Measurements from ENCODE around the gene ANKFY1.
"Not testable (repeated sequence)": the region's sequence is repeated elsewhere in the genome, so short reads cannot be mapped to it uniquely, and the experiment has no call there.

ANKFY1 gene

GRCh38 chr17:4159761-4160160, 104.0 kb downstream of the ANKFY1 start:
- DNase-seq (ENCODE audit: low read depth in 2 of 2, low spot score in 1 of 2), result no peak

GRCh38 chr17:4157618-4158333, 106.0 kb downstream of the ANKFY1 start:
- DNase-seq (ENCODE audit: low read depth in 2 of 2, low spot score in 1 of 2), result no peak

- DNase-seq (ENCODE audit: low read depth in 2 of 2, low spot score in 1 of 2), result no peak
Observed at GRCh38 chr17:4156750-4157381, 106.9 kb downstream of the ANKFY1 start.

GRCh38 chr17:4155980-4156620, 107.7 kb downstream of the ANKFY1 start:
- DNase-seq (ENCODE audit: low read depth in 2 of 2, low spot score in 1 of 2), result no peak

GRCh38 chr17:4154201-4154600, 109.6 kb downstream of the ANKFY1 start:
- DNase-seq (ENCODE audit: low read depth in 2 of 2, low spot score in 1 of 2), result no peak

GRCh38 chr17:4152471-4152870, 111.3 kb downstream of the ANKFY1 start:
- no peak for DNase-seq (ENCODE audit: low read depth in 2 of 2, low spot score in 1 of 2)

GRCh38 chr17:4150096-4150495, 113.7 kb downstream of the ANKFY1 start:
- DNase-seq (ENCODE audit: low read depth in 2 of 2, low spot score in 1 of 2), result no peak

- DNase-seq (ENCODE audit: low read depth in 2 of 2, low spot score in 1 of 2), result no peak
Observed at GRCh38 chr17:4148611-4149308, 115.0 kb downstream of the ANKFY1 start.

- DNase-seq (ENCODE audit: low read depth in 2 of 2, low spot score in 1 of 2), result no peak
Observed at GRCh38 chr17:4147751-4148310, 115.9 kb downstream of the ANKFY1 start.

GRCh38 chr17:4146641-4147040, 117.1 kb downstream of the ANKFY1 start:
- no peak for DNase-seq (ENCODE audit: low read depth in 2 of 2, low spot score in 1 of 2)

- DNase-seq (ENCODE audit: low read depth in 2 of 2, low spot score in 1 of 2), result no peak
Observed at GRCh38 chr17:4144422-4144747, 119.4 kb downstream of the ANKFY1 start.

- peak; percentile 72 to 86 for DNase-seq (ENCODE audit: low read depth in 2 of 2, low spot score in 1 of 2)
Observed at GRCh38 chr17:4143563-4144421, 120.0 kb downstream of the ANKFY1 start.

GRCh38 chr17:4142107-4142900, 121.5 kb downstream of the ANKFY1 start:
- peak in 1 of 2 donors; percentile 5 for DNase-seq (ENCODE audit: low read depth in 2 of 2, low spot score in 1 of 2)

- no peak for DNase-seq (ENCODE audit: low read depth in 2 of 2, low spot score in 1 of 2)
Observed at GRCh38 chr17:4140125-4140524, 123.7 kb downstream of the ANKFY1 start.

- not testable (repeated sequence) for DNase-seq (ENCODE audit: low read depth in 2 of 2, low spot score in 1 of 2)
Observed at GRCh38 chr17:4138906-4139526, 124.8 kb downstream of the ANKFY1 start.

- DNase-seq (ENCODE audit: low read depth in 2 of 2, low spot score in 1 of 2), result no peak
Observed at GRCh38 chr17:4136373-4136772, 127.4 kb downstream of the ANKFY1 start.

GRCh38 chr17:4135489-4135888, 128.3 kb downstream of the ANKFY1 start:
- no peak for DNase-seq (ENCODE audit: low read depth in 2 of 2, low spot score in 1 of 2)

GRCh38 chr17:4134721-4135120, 129.1 kb downstream of the ANKFY1 start:
- DNase-seq (ENCODE audit: low read depth in 2 of 2, low spot score in 1 of 2), result no peak

- no peak for DNase-seq (ENCODE audit: low read depth in 2 of 2, low spot score in 1 of 2)
Observed at GRCh38 chr17:4130715-4131114, 133.1 kb downstream of the ANKFY1 start.
